Liver (tissue), 3 donors: Measurements from ENCODE around the gene CTSE.

ENCODE experiments used
- CTCF ChIP-seq: fragments of 150-350 bp; IDR thresholded peaks from 2 replicates; pipeline ENCODE4 v1.5.1; 2017; ENCODE audit warnings: improper control_type of control experiment, low read depth, low read length; ENCODE audit not compliant: missing input control
- GABPA ChIP-seq, 2 donors: IDR thresholded peaks in 1 of 2; conservative IDR thresholded peaks in 1 of 2; 2 replicates each; pipeline ENCODE4 v1.6.1; 2016; ENCODE audit warnings: antibody characterized with exemption in 2 of 2, mild to moderate bottlenecking in 1 of 2, moderate library complexity in 1 of 2
- REST ChIP-seq: IDR thresholded peaks from 2 replicates; pipeline ENCODE4 v1.6.1; 2016; ENCODE audit warnings: antibody characterized with exemption, mild to moderate bottlenecking
- SP1 ChIP-seq: IDR thresholded peaks from 2 replicates; pipeline ENCODE4 v1.6.1; 2018; ENCODE audit warnings: antibody characterized with exemption, mild to moderate bottlenecking
- TAF1 ChIP-seq: conservative IDR thresholded peaks from 2 replicates; pipeline ENCODE4 v1.6.1; 2016; ENCODE audit warnings: antibody characterized with exemption, mild to moderate bottlenecking
- donor health status: healthy.
- donor health status: healthy.

GRCh38 chr1:206021008-206021625, 2.6 kb downstream of the CTSE start:
- TF ChIP-seq CTCF (no peak), TAF1 (no peak), SP1 (no peak), GABPA (IDR thresholded peaks at IDR 0.05 in 1 of 2, conservative IDR thresholded peaks at IDR 0.05 in 1 of 2) (no peak), REST (no peak)
